HG02623 (cell line): ENCODE data around the gene PYGB.
"Not testable (repeated sequence)": the region's sequence is repeated elsewhere in the genome, so short reads cannot be mapped to it uniquely, and the experiment has no call there.

Experiments used
- ATAC-seq: cut with Tn5 transposase; IDR thresholded peaks from one replicate; pipeline ENCODE4 v1.9.1; 2021; ENCODE audit warnings: moderate library complexity; ENCODE audit not compliant: unreplicated experiment

Gene PYGB

GRCh38 chr20:25229486-25230165, 18.3 kb upstream of the PYGB start:
- ATAC-seq = no peak

GRCh38 chr20:25230166-25230831, 17.6 kb upstream of the PYGB start:
- ATAC-seq = peak; percentile 93

- ATAC-seq = no peak
Measured at GRCh38 chr20:25233016-25233772, 14.7 kb upstream of the PYGB start.

GRCh38 chr20:25234009-25234849, 13.7 kb upstream of the PYGB start:
- ATAC-seq = not testable (repeated sequence)

GRCh38 chr20:25236450-25237304, 11.2 kb upstream of the PYGB start:
- ATAC-seq = no peak

GRCh38 chr20:25237610-25238318, 10.1 kb upstream of the PYGB start:
- no peak for ATAC-seq

GRCh38 chr20:25238319-25239037, 9.4 kb upstream of the PYGB start:
- ATAC-seq = no peak

- no peak for ATAC-seq
Measured at GRCh38 chr20:25239387-25240370, 8.2 kb upstream of the PYGB start.

- ATAC-seq = not testable (repeated sequence)
Measured at GRCh38 chr20:25240851-25241658, 6.8 kb upstream of the PYGB start.

- not testable (repeated sequence) for ATAC-seq
Measured at GRCh38 chr20:25241659-25241955, 6.3 kb upstream of the PYGB start.

GRCh38 chr20:25242231-25242630, 5.7 kb upstream of the PYGB start:
- no peak for ATAC-seq

- ATAC-seq = no peak
Measured at GRCh38 chr20:25243416-25243979, 4.4 kb upstream of the PYGB start.

GRCh38 chr20:25244976-25245375, 2.9 kb upstream of the PYGB start:
- ATAC-seq = no peak

- ATAC-seq = no peak
Measured at GRCh38 chr20:25245461-25245860, 2.4 kb upstream of the PYGB start.

- ATAC-seq = no peak
Measured at GRCh38 chr20:25246182-25246999, 1.5 kb upstream of the PYGB start.

- ATAC-seq = no peak
Measured at GRCh38 chr20:25247000-25247517, 826 bp upstream of the PYGB start.
